ENCODE results near the gene SPACA4.

DNA sequence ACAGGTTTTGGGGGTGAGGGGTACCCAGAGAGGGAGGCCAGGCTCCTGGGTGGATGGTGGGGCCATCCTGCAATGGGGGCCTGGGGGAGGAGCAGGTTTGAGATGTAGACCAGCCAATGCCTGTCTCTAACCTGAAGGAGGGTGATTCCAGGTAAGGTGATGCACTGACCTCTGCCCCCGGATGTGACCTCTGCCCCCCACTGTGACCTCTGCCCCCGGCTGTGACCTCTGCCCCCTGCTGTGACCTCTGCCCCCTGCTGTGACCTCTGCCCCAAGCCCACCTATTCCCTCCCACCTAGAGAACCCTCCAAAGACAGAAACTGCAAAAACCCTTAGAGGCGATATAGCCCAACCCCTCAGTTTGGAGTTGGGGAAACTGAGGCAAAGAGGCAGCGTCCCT is 10.3 kb upstream of the SPACA4 start:
- TF ChIP-seq CTCF (IDR thresholded peaks at IDR 0.05) (no peak), ZFX (IDR thresholded peaks at IDR 0.05; ENCODE audit: borderline replicate concordance) (no peak)
